ENCODE data around the gene EBP.
"Not testable (repeated sequence)": the region's sequence is repeated elsewhere in the genome, so short reads cannot be mapped to it uniquely, and the experiment has no call there.

EBP gene

DNA sequence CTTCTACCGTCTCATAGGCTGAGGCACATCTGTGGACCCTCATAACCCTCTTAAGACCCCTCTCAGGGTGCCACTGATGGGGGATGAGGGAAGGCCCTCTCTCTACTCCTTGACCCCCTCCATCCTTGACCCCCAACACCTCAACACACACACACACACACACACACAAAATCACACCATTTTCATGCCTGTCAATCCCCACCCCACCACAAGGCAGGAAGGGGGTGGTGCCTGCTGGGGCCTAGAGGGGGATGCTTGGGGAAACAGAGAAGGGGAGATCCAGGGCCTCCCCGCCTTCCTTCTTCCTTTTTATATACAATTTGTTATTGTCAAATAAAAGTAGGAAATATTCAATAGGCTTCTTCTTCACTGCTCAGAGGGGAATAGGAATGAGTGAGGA, 1.2 kb upstream of the EBP start:
- DNase-seq (ENCODE audit: low spot score) (no peak), ATAC-seq (ENCODE audit: low read depth) (no peak)
- Histone ChIP-seq H3K4me3 (ENCODE audit: severe bottlenecking) (no peak overlapping the region), H3K27me3 (ENCODE audit: insufficient read depth, poor library complexity, severe bottlenecking) (no peaks in the 10 kb centered on the region), H3K36me3 (ENCODE audit: low read depth) (peaks cover 39% of the 10 kb centered on the region), H3K9me3 (ENCODE audit: severe bottlenecking) (no peaks in the 10 kb centered on the region), H3K4me1 (ENCODE audit: insufficient read depth, poor library complexity, severe bottlenecking) (peaks cover 3% of the 10 kb centered on the region), H3K27ac (ENCODE audit: poor library complexity, severe bottlenecking) (peak overlapping the region; percentile 72)
- no peak for TF ChIP-seq CTCF (IDR thresholded peaks at IDR 0.05; ENCODE audit: poor library complexity, severe bottlenecking)

DNA sequence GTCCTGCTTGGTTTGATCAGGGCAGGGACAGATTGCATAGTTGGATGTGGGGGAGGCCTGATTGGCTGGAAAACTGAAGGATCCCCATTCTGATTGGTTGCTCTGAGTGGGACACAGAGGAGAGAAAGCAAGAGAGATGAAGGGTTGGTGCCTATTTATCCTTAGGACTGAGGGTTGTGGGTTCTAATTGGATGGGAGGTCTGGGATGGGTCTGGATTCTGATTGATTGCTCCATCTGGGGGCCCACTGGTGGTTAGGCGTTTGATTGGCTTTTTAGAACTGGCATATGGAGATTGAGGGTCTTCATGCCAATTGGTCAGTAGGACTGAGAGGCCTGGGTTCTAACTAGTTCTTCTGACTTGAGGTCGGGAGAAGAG, 644 bp upstream of the EBP start:
- no peak for TF ChIP-seq CTCF (IDR thresholded peaks at IDR 0.05; ENCODE audit: poor library complexity, severe bottlenecking)
- Histone ChIP-seq H3K27me3 (ENCODE audit: insufficient read depth, poor library complexity, severe bottlenecking) (no peaks in the 10 kb centered on the region), H3K4me3 (ENCODE audit: severe bottlenecking) (peak overlapping the region; percentile 59), H3K27ac (ENCODE audit: poor library complexity, severe bottlenecking) (peak overlapping the region; percentile 72), H3K36me3 (ENCODE audit: low read depth) (peaks cover 44% of the 10 kb centered on the region), H3K4me1 (ENCODE audit: insufficient read depth, poor library complexity, severe bottlenecking) (peaks cover 3% of the 10 kb centered on the region), H3K9me3 (ENCODE audit: severe bottlenecking) (no peaks in the 10 kb centered on the region)
- ATAC-seq (ENCODE audit: low read depth) (peak; percentile 3; the same call in 1 of the 3 replicates), DNase-seq (ENCODE audit: low spot score) (no peak)

- Histone ChIP-seq H3K27ac (ENCODE audit: poor library complexity, severe bottlenecking) (peak overlapping the region; percentile 72), H3K9me3 (ENCODE audit: severe bottlenecking) (no peaks in the 10 kb centered on the region), H3K36me3 (ENCODE audit: low read depth) (peaks cover 50% of the 10 kb centered on the region), H3K4me3 (ENCODE audit: severe bottlenecking) (peak overlapping the region; percentile 59), H3K4me1 (ENCODE audit: insufficient read depth, poor library complexity, severe bottlenecking) (peaks cover 3% of the 10 kb centered on the region), H3K27me3 (ENCODE audit: insufficient read depth, poor library complexity, severe bottlenecking) (no peaks in the 10 kb centered on the region)
- DNase-seq (ENCODE audit: low spot score) (no peak), ATAC-seq (ENCODE audit: low read depth) (no peak)
- no peak for TF ChIP-seq CTCF (IDR thresholded peaks at IDR 0.05; ENCODE audit: poor library complexity, severe bottlenecking)
Observed at GRCh38 chrX:48522291-48522690, 683 bp downstream of the EBP start.

GRCh38 chrX:48523682-48524081, 2.1 kb downstream of the EBP start:
- no peak for TF ChIP-seq CTCF (IDR thresholded peaks at IDR 0.05; ENCODE audit: poor library complexity, severe bottlenecking)
- peaks cover 63% of the 10 kb centered on the region for H3K36me3 ChIP-seq (ENCODE audit: low read depth)
- no peak for ATAC-seq (ENCODE audit: low read depth)
- H3K27me3 ChIP-seq (ENCODE audit: insufficient read depth, poor library complexity, severe bottlenecking), result no peaks in the 10 kb centered on the region
- H3K4me1 ChIP-seq (ENCODE audit: insufficient read depth, poor library complexity, severe bottlenecking), result peaks cover 3% of the 10 kb centered on the region
- DNase-seq (ENCODE audit: low spot score), result no peak
- no peak overlapping the region for H3K4me3 ChIP-seq (ENCODE audit: severe bottlenecking)
- no peaks in the 10 kb centered on the region for H3K9me3 ChIP-seq (ENCODE audit: severe bottlenecking)
- H3K27ac ChIP-seq (ENCODE audit: poor library complexity, severe bottlenecking), result no peak overlapping the region

DNA sequence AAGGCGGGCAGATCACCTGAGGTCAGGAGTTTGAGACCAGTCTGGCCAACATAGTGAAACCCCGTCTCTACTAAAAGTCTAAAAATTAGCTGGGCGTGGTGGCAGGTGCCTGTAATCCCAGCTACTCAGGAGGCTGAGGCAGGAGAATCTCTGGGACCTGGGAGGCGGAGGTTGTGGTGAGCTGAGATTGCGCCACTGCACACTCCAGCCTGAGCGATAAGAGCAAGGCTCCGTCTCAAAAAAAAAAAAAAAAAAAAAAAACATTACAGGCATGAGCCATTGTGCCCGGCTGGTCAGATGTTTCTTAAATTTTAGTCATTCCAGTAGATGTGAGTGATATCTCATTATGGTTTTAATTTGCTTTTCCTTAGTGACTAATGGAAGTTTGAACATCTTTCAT, 4.2 kb downstream of the EBP start:
- not testable (repeated sequence) for H3K4me1 ChIP-seq (ENCODE audit: insufficient read depth, poor library complexity, severe bottlenecking); H3K4me3 ChIP-seq (ENCODE audit: severe bottlenecking); ATAC-seq (ENCODE audit: low read depth); H3K9me3 ChIP-seq (ENCODE audit: severe bottlenecking); DNase-seq (ENCODE audit: low spot score); H3K27me3 ChIP-seq (ENCODE audit: insufficient read depth, poor library complexity, severe bottlenecking); H3K27ac ChIP-seq (ENCODE audit: poor library complexity, severe bottlenecking)
- H3K36me3 ChIP-seq (ENCODE audit: low read depth), result peaks cover 63% of the 10 kb centered on the region

Measured in RWPE2 (cell line).